ENCODE results near the gene FGF14.

The FGF14 gene

DNA sequence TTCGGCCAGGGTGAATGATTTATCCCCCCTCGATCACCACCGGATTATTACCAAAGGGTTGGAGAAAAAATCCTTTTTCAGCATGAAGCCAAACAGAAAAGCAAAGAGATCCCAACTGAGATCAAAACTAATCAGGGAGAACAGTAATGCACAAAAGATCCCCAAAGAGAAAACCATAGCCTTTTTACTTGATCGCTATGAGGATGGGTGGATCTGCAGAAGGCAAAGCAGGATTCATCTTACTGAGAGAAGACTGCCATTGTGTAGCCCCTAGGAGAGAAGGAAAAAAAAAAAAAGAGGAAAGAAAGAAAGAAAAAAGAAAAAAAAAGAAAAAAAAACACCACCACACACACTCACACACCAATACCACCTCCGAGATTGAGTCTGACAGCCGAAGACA, at the start of gene FGF14:
TSS of gene FGF14 (minus strand) at position 283 of the 400 bp plus-strand sequence.
- DNase-seq (ENCODE audit: low read depth) = no peak

GRCh38 chr13:102443249-102443648, 41.4 kb upstream of the FGF14 start:
- no peak for DNase-seq (ENCODE audit: low read depth)

DNA sequence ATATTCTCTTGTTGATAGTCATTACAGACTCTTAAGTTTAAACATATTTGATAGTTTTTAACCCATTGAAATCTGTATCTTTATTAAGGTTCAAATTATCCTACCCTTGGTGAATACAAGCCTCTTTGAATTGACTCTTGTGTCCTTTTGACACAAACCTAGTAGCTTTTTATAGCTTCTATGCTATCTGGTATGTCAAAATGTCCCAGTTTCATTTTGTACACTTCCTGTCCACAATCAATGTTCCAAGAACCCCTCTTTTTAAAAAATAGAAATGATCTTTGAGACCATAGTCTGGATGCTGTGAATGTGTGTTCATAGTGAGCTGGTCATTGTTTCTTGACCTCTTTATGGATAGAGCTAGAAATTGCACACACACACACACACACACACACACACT, 39.2 kb upstream of the FGF14 start:
- DNase-seq (ENCODE audit: low read depth) = no peak

DNA sequence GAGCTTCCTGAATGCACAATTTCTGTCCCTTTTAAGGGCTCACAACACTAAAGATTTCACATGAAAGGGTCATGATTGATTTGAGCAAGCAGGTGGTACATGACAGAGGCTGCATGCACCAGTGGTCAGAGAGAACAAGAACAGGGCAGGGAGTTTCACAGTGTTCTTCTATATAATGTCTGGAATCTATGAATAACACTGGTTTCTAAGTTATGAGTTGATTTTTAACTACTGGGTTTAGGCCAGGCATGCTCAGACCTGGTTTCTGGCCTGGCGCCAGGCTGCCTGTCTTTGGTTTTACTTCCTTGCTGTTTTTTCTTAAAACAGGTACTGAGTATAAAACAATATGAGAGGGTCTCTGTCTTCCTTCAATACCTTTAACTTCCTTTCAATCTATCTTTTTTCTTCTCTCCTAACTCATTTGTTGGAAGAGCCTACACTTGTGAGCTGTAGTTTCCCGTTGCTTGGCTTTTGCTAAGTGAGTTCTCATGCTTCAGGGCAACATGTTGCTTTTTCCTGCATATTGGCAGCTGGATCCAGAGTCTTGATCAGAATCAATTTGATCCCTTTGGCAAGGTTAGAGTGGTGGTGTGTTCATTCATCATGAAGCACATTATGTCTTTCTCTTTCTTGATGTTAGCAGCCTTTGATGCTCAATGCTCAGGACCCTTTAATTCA, 38.5 kb upstream of the FGF14 start:
- DNase-seq (ENCODE audit: low read depth) = no peak

GRCh38 chr13:102422690-102423089, 20.8 kb upstream of the FGF14 start:
- no peak for DNase-seq (ENCODE audit: low read depth)

DNA sequence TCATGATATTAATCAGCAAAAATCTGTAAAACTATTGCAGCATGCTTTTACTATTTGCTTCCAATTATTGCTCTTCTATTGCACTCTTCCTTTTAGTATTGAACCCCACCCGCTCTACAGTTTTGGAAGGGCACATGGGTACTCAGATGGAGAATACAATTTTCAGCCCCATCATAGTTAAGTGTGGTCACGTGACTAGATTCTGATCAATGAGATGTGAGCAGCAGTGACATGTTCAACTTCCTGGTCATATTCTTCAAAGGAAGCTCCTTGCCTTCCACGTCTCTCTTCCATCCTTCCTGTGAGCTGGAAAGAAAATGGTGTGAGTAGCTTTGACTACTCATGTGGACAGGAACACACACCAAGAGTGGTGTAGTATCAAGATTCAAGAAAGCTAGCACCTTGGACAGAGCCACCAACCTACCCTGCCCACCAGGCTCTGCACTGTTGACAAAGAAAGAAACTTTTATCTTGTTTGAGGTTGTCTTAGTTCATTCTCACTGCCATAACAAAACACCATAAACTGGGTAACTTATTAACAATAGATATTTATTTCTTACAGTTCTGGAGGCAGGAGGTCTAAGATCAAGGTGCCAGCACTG, 3.8 kb upstream of the FGF14 start:
- DNase-seq (ENCODE audit: low read depth) = no peak

GRCh38 chr13:102402290-102402689, 442 bp upstream of the FGF14 start:
- no peak for DNase-seq (ENCODE audit: low read depth)

DNA sequence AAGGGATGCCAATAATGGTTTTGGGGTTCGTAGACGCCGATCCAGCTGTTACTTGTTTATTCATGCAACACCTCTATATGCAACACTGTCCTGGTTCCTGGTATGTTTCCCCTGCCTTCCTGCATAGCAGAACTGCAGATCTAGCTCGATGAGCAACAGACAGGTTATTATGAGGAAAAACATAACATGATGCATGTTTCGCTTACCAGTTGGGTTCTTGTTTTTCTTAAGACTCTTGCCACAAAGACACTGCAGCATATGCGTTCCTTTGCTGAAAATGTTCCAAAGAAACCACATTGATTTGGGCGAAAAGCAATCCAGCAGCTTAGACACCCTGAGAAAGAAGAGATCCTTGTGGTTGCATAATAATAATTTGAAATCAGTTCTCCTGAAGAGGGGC, 583 bp downstream of the FGF14 start:
- no peak for DNase-seq (ENCODE audit: low read depth)

DNA sequence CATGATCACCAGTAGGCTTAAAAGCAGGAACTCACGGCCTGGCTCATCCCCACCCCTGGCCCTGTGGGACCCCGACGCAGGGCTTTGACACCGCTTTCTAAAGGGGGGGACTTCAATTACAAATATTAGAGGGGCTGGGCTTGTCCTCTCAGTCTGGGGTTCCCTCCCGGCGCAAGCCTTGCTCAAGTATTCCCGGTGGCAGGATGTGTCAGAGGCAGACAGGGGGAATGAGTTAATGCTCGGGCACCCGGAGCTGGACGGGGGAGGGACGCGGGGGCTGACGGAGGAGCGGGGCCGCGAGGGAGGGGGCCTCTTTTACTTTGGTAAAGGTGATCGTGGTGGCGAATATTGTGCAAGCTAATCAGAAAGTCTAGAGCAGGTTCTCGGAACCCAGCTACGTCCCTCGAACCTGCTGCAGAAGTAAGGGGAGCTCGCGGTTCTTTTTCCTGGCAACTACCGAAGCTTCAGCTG, 1.1 kb downstream of the FGF14 start:
- DNase-seq (ENCODE audit: low read depth) = no peak

DNA sequence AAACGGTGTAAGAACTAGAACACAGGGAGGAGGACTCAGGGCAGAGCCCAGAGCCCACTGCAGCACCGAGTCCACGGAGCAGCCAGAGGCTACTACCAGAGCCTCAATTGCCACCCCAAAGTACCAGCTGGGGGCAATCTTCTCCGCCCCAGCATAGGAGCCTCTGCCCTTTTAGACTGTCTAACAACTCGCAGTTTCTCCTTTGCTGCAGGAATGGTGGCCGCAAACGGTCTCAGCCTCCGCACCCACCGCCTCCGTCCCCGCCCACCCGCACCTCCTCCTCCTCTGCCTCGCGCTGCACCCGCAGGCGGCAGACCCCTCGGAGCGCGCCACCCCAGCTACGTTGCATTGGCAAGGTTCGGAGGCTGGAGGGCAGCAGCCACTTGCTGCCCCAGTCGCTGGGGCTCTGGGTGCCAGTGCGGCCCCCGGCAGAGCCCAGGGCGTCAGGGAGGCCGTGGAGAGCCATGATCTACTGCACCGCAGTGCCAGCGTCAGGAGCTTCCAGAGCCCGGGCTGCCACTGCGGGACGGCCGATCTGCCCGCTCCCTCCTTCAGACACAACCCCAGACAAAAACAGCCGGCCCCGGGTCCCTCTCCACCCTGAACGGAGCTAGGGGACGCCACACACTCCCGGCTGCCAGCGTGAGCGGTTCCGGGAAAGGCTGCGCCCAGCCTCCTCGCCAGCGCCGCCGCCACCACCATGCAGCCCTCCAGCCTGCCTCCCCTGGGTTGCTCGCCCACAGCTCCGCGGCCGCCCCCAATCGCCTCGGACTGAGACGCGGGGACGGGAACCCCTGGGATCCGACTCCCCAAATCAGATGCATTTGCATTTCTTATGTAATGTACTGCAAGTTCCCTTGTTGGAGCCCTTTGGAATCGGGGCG, 1.8 kb downstream of the FGF14 start:
- DNase-seq (ENCODE audit: low read depth) = no peak

DNA sequence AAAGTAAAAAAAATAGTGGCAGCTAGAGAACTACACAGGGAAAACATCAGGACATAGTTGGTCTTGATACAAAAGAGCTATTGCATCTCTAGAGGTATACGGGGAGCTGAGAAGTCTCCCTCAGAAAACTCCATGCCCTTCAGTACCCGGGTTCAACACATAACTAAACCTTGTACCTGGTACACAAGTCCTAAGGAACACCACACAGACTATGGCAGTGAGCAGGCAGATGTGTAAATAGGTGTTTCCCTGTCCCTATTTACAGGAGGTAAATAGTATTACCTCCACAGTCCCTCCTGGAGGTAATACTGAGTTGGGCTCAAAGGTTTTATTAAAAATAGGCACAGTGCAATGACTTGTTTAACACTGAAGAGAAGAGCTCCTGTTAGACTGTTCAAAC, 5.9 kb downstream of the FGF14 start:
- no peak for DNase-seq (ENCODE audit: low read depth)

DNA sequence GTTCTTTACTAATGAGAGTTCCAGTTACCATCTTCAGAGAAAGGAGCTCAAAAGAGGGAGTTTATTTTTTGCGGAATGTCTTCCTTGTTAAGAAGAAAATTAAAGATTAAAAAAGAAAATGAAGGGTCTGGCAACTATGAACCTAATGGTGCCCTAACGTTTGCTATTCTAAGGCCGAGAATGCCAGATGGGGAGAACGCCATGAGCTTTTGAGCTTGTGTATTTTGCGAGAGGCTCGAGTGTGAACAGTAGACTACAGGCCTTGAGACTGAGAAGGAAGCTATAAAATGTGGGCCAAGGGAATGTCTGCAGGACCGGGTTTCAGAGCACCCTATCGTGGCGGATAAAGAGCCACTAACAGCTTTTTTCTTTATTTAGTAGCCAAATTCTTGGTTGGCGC, 6.7 kb downstream of the FGF14 start:
- DNase-seq (ENCODE audit: low read depth) = no peak

DNA sequence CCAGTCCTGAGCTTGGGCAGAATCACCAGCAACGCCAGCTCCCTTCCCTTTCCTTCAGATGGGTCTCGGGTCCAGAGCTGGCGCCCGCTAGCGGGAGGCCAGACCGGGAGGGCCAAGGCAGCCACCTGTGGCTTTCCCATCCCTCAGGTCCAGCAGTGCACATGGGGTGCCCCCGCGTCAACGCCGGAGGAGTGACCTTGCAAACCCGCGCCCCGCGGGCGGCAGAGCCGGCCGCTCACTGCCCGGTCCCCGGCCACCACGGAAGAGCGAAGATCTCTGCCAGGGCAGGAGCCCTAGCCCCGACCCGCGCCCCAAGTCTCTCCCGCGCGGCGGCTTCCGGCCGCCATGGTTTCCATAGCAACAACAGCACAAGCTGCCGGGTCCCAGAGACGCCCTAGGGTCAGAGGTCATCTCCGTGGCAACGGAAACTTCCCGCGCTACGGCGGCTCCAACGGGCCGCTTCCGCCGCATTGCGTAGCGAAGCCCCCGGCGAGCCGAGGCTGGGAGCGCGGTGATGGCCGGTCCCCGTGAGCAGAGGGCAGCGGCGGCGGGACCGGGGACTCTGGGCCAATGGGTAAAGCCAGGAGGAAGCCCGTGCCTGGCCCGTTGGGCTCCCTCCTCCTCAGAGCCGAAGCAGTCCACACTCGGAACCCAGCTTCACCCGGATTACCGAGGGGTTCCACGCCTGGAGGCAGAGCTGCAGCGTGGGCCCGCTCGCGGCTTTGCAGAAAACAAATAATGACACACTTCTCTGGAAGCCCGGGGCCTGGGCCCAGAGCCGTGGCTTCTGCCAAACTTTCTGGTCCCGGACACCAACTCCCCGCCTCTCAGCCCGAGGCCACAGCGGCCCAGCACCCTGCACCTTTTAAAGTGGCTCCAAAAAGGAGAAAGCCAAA, 7.4 kb downstream of the FGF14 start:
- DNase-seq (ENCODE audit: low read depth) = peak; percentile 30

GRCh38 chr13:102392481-102393209, 9.2 kb downstream of the FGF14 start:
- no peak for DNase-seq (ENCODE audit: low read depth)

DNA sequence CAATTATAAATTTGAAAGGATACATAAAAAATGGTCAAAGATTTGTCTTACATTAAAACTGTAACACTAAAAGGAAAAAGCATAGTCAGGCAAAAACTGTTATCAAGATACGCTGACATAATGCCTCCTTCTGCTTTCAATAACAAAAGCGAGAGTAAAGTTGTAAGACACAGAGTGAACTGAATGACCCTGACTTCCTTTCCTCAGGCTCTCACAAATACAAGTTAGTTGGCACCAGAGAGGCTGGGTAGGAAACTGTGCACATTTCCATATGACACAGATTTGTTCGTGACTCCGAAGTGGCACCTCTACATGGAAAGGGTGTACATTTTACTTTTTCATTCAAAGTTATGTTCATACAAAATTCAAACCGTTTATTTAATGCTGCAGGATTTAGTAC, 15.4 kb downstream of the FGF14 start:
- DNase-seq (ENCODE audit: low read depth) = no peak

GRCh38 chr13:102380012-102380411, 21.8 kb downstream of the FGF14 start:
- no peak for DNase-seq (ENCODE audit: low read depth)

DNA sequence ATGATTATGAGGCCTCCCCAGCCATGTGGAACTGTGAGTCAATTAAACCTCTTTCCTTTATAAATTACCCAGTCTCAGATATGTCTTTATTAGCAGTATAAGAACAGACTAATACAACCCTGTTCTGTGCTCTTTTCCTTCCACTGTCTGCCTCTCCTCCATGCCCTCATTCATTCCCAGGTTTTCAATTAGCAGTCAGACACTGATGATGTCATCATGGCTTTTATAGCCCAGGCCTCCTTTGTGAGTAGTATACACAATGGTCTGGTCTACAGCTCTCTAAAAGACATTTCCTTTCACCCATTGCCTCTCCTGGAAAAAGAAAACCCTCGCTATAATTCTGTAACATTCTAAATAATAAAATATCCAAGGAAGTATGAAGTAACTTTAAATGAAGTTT, 25.5 kb downstream of the FGF14 start:
- DNase-seq (ENCODE audit: low read depth) = no peak

DNA sequence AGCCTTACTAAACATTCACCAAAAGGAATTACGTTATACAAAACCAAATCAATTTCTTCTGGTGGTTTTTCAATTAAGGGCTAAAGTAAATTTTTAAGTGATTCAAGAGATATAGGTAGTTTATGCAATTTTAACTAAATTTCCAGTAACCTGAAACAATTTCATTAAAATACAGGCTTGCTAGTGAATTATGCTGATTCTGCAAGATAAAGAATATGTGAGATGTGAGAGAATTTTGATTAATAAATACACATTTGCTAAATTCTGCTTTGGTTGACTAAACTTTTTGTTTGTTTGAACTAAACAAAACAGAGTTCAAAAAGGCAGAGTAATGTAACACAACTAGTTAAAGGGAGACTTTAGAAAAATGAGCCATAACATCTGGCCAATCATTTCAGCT, 27.1 kb downstream of the FGF14 start:
- no peak for DNase-seq (ENCODE audit: low read depth)

DNA sequence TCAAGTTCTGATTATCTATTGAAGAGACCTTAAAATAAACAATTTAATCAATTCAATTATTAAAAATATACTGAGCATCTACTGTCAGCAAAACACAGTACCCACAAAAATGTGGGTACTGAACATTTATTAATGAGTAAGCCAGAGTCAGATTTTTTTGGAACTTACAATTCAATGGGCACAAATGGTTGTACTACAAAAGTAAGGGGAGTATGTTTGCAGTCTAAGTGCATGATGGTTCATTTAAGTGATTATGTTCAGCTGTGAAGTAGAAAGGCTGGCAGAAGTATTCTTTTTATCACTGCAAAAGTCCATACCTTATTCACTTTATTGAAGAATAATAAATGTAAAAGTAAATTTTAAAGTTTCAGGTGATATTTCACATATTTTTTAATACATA, 27.6 kb downstream of the FGF14 start:
- DNase-seq (ENCODE audit: low read depth) = no peak

GRCh38 chr13:102373221-102373620, 28.6 kb downstream of the FGF14 start:
- no peak for DNase-seq (ENCODE audit: low read depth)

GRCh38 chr13:102369302-102369701, 32.5 kb downstream of the FGF14 start:
- DNase-seq (ENCODE audit: low read depth) = no peak
